Right lobe of liver (tissue), 6 donors: ENCODE measurements around the gene GRAP2. TPM values are rescaled to one million over a fixed set of nuclear protein-coding genes. Genes with fewer than 3 reads are reported as not detected.

Experiments
- ATAC-seq, 4 donors: fragments of 200-7000 bp; cut with Tn5 transposase; one replicate each; pipeline ENCODE4 v1.9.1; 2020; ENCODE audit warnings: mild to moderate bottlenecking in 4 of 4, moderate library complexity in 4 of 4
- DNase-seq, 3 donors: peaks; one replicate each; pipeline ENCODE4 v3.0.0-alpha.2; 2020
- H3K27ac ChIP-seq, 3 donors: fragments of 200-600 bp; one replicate each; pipeline ENCODE4 v1.8.0; 2022
- H3K27me3 ChIP-seq, 2 donors: fragments of 200-600 bp; one replicate each; pipeline ENCODE4 v1.8.0; 2022
- H3K36me3 ChIP-seq, 4 donors: fragments of 200-600 bp; sonication (generic) in 1 of 4; one replicate each; pipeline versions ENCODE4 v1.5.1 to v1.8.0; 2017 to 2022; ENCODE audit warnings: control low read depth in 1 of 4
- H3K4me1 ChIP-seq, 4 donors: fragments of 200-600 bp; sonication (generic) in 1 of 4; one replicate each; pipeline versions ENCODE4 v1.5.1 to v1.8.0; 2017 to 2022; ENCODE audit warnings: control low read depth in 1 of 4
- H3K4me3 ChIP-seq, 3 donors: fragments of 200-600 bp; one replicate each; pipeline ENCODE4 v1.8.0; 2022
- H3K9me3 ChIP-seq, 4 donors: fragments of 200-600 bp; sonication (generic) in 1 of 4; one replicate each; pipeline versions ENCODE4 v1.5.1 to v1.8.0; 2017 to 2022; ENCODE audit warnings: control low read depth in 1 of 4
- CTCF ChIP-seq, 4 donors: fragments of 200-600 bp in 3 of 4; fragments of 450-650 bp in 1 of 4; IDR thresholded peaks; one replicate each; pipeline versions ENCODE4 v1.5.1 to v1.8.0; 2016 to 2022; ENCODE audit warnings: antibody characterized with exemption in 4 of 4, mild to moderate bottlenecking in 2 of 4
- POLR2A ChIP-seq: fragments of 450-650 bp; IDR thresholded peaks from one replicate; pipeline ENCODE4 v1.6.1; 2017; ENCODE audit warnings: antibody characterized with exemption, mild to moderate bottlenecking
- WGBS: methylation state at CpG from one replicate; pipeline ENCODE4 v1.1.6; 2018; ENCODE audit warnings: low coverage, low lambda C conversion rate; ENCODE audit not compliant: insufficient coverage; ENCODE audit errors: missing lambda C conversion rate; 5-methylcytosine and 5-hydroxymethylcytosine counted together
- intact Hi-C, 2 donors: fragments of 100-400 bp; cut with DNase I; formaldehyde crosslinking; loops; one replicate each; pipeline versions ENCODE4 v1.11.2 to v1.14.1; 2022
- total RNA-seq, 6 experiments: library from RNA; depleted of rRNA in 2 of 6; stranded (reverse); fragments of >200 nt in 2 of 6; fragmentation: NEBNext Ultra II Directional in 3 of 6; extraction: Animal tissue kit (Norgen Biotek cat#: 25700) in 3 of 6; gene quantifications; one replicate each; pipeline versions ENCODE4 v1.1.0 to v1.2.4, GENCODE V29; 2016 to 2023
- donor health status: DM: no; HTN: yes; CAD: no.
- donor health status: DM: no; HTN: no; CAD: no.
- donor health status: DM: no; HTN: no; CAD: no.
- donor health status: DM: no; HTN: yes; CAD: no.
- donor health status: DM: no; HTN: yes; CAD: no.

Gene GRAP2
- total RNA-seq, 6 experiments from 2014 or later, result 0.46 to 1.7 (median 0.74) TPM

DNA sequence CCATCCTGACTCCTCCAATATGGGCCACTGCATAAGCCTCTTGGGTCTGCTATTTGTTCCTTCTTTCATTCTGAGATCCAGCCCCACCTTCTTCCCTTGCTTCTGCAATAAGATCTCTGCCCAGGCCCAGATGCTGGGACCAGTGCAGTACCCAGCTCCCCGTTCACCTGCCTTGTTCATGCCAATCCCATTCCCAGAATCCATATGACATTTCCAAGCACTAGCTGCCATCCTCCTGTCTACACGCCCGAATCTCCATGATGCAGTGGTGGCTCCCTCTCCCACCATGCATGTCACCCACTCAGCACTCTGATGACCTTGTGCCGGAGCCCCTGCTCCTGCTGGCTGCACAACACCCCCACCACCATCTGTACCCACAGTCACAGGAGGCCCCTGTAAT is 82.5 kb downstream of the GRAP2 start:
- 64% methylated on average over 2 of the region's 4 CpGs for whole genome bisulfite sequencing
- Histone ChIP-seq H3K27me3 (no peaks in the 10 kb centered on the region), H3K4me1 (no peaks in the 10 kb centered on the region), H3K36me3 (no peaks in the 10 kb centered on the region), H3K9me3 (no peaks in the 10 kb centered on the region), H3K27ac (no peak overlapping the region), H3K4me3 (no peak overlapping the region)
- DNase-seq (no peak), ATAC-seq (no peak)
- TF ChIP-seq POLR2A (no peak), CTCF (IDR thresholded peaks at IDR 0.05) (no peak)
- intact Hi-C loops, result no loop called here

DNA sequence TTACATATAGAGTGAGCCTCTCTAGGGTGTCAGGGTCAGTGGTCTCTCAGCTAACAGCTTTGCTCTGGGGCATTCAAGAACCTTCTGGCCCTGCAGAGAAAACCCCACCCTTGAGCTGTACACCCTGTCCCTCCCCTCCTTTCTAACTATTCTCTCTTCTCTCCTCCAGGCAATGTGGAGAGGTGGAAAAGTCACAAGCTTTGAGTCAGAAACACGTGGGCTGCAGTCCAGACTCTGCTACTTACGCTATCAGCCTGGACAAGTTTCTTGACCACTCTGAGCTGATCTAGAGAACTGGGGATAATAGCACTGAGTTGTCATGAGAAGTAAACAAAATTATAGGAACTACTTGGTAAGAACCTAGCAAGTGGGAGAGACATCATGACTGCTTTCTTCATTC is 83.1 kb downstream of the GRAP2 start:
- Histone ChIP-seq H3K36me3 (no peaks in the 10 kb centered on the region), H3K9me3 (no peaks in the 10 kb centered on the region), H3K27me3 (no peaks in the 10 kb centered on the region), H3K27ac (no peak overlapping the region), H3K4me3 (no peak overlapping the region), H3K4me1 (no peaks in the 10 kb centered on the region)
- no peak for TF ChIP-seq CTCF (IDR thresholded peaks at IDR 0.05)
- TF ChIP-seq POLR2A, result no peak
- intact Hi-C loops, result no loop called here
- 63% methylated on average over 2 of the region's 2 CpGs for WGBS
- no peak for DNase-seq
- ATAC-seq, result no peak

DNA sequence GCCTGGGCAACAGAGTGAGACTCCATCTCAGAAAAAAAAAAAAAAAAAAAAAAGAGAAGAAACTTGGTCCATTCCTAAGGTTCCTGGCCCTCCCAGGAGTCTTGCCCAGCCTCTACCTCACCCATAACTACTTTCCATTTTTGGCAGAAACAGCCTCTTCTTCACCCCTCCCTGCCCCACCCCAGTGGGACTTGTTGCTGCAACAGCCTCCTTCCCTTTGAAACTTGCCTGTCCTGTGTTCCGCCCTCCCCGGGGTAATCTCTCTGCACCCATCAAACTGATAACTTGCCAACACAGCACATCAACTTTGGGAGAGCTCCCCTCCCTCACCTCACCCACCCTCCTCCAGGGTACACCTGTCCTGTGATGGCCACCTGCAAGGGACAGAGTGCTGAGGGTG is 83.9 kb downstream of the GRAP2 start:
- WGBS, result 86% methylated on average over 2 of the region's 2 CpGs
- Histone ChIP-seq H3K9me3 (no peaks in the 10 kb centered on the region), H3K36me3 (no peaks in the 10 kb centered on the region), H3K27me3 (no peaks in the 10 kb centered on the region), H3K27ac (no peak overlapping the region), H3K4me1 (peaks cover 0 to 3% (median 1%) of the 10 kb centered on the region in 4 donors), H3K4me3 (no peak overlapping the region)
- DNase-seq, result no peak
- intact Hi-C loops, result no loop called here
- ATAC-seq, result no peak
- TF ChIP-seq POLR2A, result no peak
- TF ChIP-seq CTCF (IDR thresholded peaks at IDR 0.05), result no peak

DNA sequence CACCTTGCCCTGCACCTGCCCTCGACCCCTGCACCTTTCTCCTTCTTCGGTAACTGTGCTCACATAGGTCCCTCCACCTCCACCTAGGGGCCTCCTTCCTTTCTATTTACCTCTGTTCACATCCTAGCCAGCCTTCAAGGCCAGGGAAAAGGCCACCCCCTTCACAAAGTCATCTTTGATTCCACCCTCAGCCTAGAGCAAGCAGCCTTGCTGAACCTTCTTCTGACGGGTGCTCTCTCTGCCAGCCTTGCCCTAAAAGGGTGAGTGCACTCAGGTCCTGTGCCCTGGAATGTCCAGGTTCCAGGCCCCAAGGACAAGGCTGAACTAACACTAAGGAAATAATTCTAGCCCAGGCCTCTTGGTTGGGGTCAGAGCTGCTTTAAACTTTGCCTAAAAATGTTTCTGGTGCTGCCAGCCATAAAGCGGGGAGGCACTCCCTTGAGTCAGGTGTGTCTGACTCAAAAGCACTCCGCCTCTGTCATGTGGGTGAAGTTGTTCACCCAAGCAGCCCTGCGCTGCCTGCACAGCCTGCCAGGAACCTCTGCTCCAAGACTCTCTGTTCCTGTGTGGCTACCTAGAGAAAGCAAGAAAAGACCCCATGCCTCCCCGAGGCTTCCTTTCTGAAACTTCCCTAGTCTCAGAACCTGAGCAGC is 84.6 kb downstream of the GRAP2 start:
- no peak for ATAC-seq
- Histone ChIP-seq H3K27me3 (no peaks in the 10 kb centered on the region), H3K4me1 (peaks cover 0 to 10% (median 4%) of the 10 kb centered on the region in 4 donors), H3K27ac (no peak overlapping the region), H3K36me3 (no peaks in the 10 kb centered on the region), H3K9me3 (no peaks in the 10 kb centered on the region), H3K4me3 (no peak overlapping the region)
- intact Hi-C loops, result no loop called here
- WGBS, result 75% methylated on average over 4 of the region's 7 CpGs
- DNase-seq, result no peak
- TF ChIP-seq CTCF (IDR thresholded peaks at IDR 0.05), result no peak
- no peak for TF ChIP-seq POLR2A
